ENCODE data around the gene GRIK4. TPM values are rescaled to one million over a fixed set of nuclear protein-coding genes. Genes with fewer than 3 reads are reported as not detected.

Gene GRIK4
- total and polyA plus RNA-seq, 12 donors: 0.33 to 4.8 (median 3.0) TPM

GRCh38 chr11:120467627-120468026, 43.9 kb upstream of the GRIK4 start:
- 90 to 94% (median 92%) methylated on average over 6 of the region's 6 CpGs for WGBS, 4 donors
- no peaks in the 10 kb centered on the region for H3K4me1 ChIP-seq (replicated peaks in 1 of 2)
- no peaks in the 10 kb centered on the region for H3K9me3 ChIP-seq (replicated peaks in 1 of 3)
- intact Hi-C loops (cut with DNase I): no loop called here
- no peak for DNase-seq
- no peak overlapping the region for H3K4me3 ChIP-seq
- peaks cover 0 to 77% of the 10 kb centered on the region in 2 donors for H3K36me3 ChIP-seq (replicated peaks in 1 of 2)
- TF ChIP-seq POLR2A (IDR thresholded peaks at IDR 0.05): no peak
- no peaks in the 10 kb centered on the region for H3K27me3 ChIP-seq
- no peak overlapping the region for H3K27ac ChIP-seq

- H3K4me1 ChIP-seq (replicated peaks in 1 of 2): no peaks in the 10 kb centered on the region
- no peak for TF ChIP-seq CTCF (IDR thresholded peaks at IDR 0.05)
- no peak for TF ChIP-seq POLR2A (IDR thresholded peaks at IDR 0.05)
- H3K4me3 ChIP-seq: no peak overlapping the region
- intact Hi-C loops (cut with DNase I): loop anchor here in 1 of 2 donors (10.0 kb wide), 1 partner anchor 136 kb away; the partner anchor contains the start of gene ARHGEF12
- peaks cover 0 to 80% of the 10 kb centered on the region in 2 donors for H3K36me3 ChIP-seq (replicated peaks in 1 of 2)
- WGBS, 4 donors: 97 to 100% (median 100%) methylated on average over 1 of the region's 1 CpG
- no peak for DNase-seq
- H3K27ac ChIP-seq: no peak overlapping the region
- H3K9me3 ChIP-seq (replicated peaks in 1 of 3): no peaks in the 10 kb centered on the region
- no peaks in the 10 kb centered on the region for H3K27me3 ChIP-seq
These were observed 40.4 kb upstream of the GRIK4 start for GRCh38 chr11:120471131-120471530.

- DNase-seq: no peak
- TF ChIP-seq POLR2A (IDR thresholded peaks at IDR 0.05) (no peak), CTCF (IDR thresholded peaks at IDR 0.05) (no peak)
- no peaks in the 10 kb centered on the region for H3K27me3 ChIP-seq
- WGBS, 4 donors: 89 to 95% (median 94%) methylated on average over 3 of the region's 3 CpGs
- H3K4me1 ChIP-seq (replicated peaks in 1 of 2): no peaks in the 10 kb centered on the region
- peaks cover 0 to 80% of the 10 kb centered on the region in 2 donors for H3K36me3 ChIP-seq (replicated peaks in 1 of 2)
- no peak overlapping the region for H3K4me3 ChIP-seq
- intact Hi-C loops (cut with DNase I): loop anchor here in 1 of 2 donors (10.0 kb wide), 1 partner anchor 137 kb away; the partner anchor contains the start of gene ARHGEF12
- no peak overlapping the region for H3K27ac ChIP-seq
- no peaks in the 10 kb centered on the region for H3K9me3 ChIP-seq (replicated peaks in 1 of 3)
These were observed 39.6 kb upstream of the GRIK4 start for GRCh38 chr11:120471994-120472393.

GRCh38 chr11:120473503-120473902, 38.0 kb upstream of the GRIK4 start:
- no peak overlapping the region for H3K4me3 ChIP-seq
- peaks cover 0 to 81% of the 10 kb centered on the region in 2 donors for H3K36me3 ChIP-seq (replicated peaks in 1 of 2)

More at GRCh38 chr11:120473503-120473902, 38.0 kb upstream of the GRIK4 start:
- Histone ChIP-seq H3K4me1 (replicated peaks in 1 of 2) (no peaks in the 10 kb centered on the region), H3K27ac (no peak overlapping the region), H3K9me3 (replicated peaks in 1 of 3) (no peaks in the 10 kb centered on the region), H3K27me3 (no peaks in the 10 kb centered on the region)
- TF ChIP-seq CTCF (IDR thresholded peaks at IDR 0.05) (no peak), POLR2A (IDR thresholded peaks at IDR 0.05) (no peak)
- 88 to 94% (median 90%) methylated on average over 2 to 3 of the region's 3 CpGs for WGBS, 4 donors
- intact Hi-C loops (cut with DNase I): loop anchor here in 1 of 2 donors (10.0 kb wide), 1 partner anchor 139 kb away; the partner anchor contains the start of gene ARHGEF12
- DNase-seq: no peak
